ENCODE results near the gene FAM169A. TPM values are rescaled to one million over a fixed set of nuclear protein-coding genes. Genes with fewer than 3 reads are reported as not detected.

The FAM169A gene
- total and polyA plus RNA-seq, 2 donors (not counting 3 experiments of a cell fraction or from before 2014, with no cell fraction given) = 0.06 to 0.62 TPM

DNA sequence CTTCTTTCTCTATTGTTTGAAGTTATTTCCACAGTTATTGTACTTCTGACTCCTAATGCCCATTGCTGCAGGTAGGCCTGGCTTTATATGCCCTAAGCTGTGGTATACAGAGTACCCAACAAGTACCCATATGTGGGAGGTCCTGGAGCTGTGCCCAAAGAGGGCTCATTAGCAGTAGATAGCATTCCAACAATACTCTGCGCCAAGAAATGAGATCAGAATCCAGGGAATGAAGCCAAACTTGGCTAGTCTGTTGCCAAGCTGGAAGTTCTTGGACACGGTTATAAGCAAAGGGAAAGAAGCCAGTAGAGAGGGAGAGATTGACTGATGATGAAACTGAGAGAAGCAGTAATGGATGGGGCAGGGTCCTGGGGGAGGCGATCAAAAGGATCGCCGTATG is 29.7 kb upstream of the FAM169A start:
- Histone ChIP-seq H3K9ac (replicated peaks; ENCODE audit: extremely low read depth, insufficient read depth, low read length) (no peak overlapping the region), H3K79me2 (ENCODE audit: control insufficient read depth, insufficient read depth, low read length) (no peaks in the 10 kb centered on the region), H3K4me2 (ENCODE audit: insufficient read depth, low read length) (no peak overlapping the region), H3K27ac (ENCODE audit: insufficient read depth, low read depth, low read length) (no peak overlapping the region), H3K4me1 (ENCODE audit: control insufficient read depth, extremely low read depth, insufficient read depth, low read length) (no peaks in the 10 kb centered on the region), H4K20me1 (replicated peaks; ENCODE audit: control insufficient read depth, extremely low read depth, insufficient read depth, low read length) (no peaks in the 10 kb centered on the region), H3K36me3 (ENCODE audit: control insufficient read depth in 2 of 2, extremely low read depth in 1 of 2, insufficient read depth in 2 of 2, low read length in 2 of 2) (no peaks in the 10 kb centered on the region), H3K27me3 (ENCODE audit: control insufficient read depth in 2 of 2, insufficient read depth in 2 of 2, low read length in 2 of 2) (no peaks in the 10 kb centered on the region), H3K9me3 (replicated peaks; ENCODE audit: control insufficient read depth, insufficient read depth, low read length) (no peaks in the 10 kb centered on the region), H3K9me1 (replicated peaks; ENCODE audit: control insufficient read depth, extremely low read depth, insufficient read depth, low read length) (no peaks in the 10 kb centered on the region), H3K4me3 (replicated peaks in 1 of 3; ENCODE audit: insufficient read depth in 1 of 3, low read depth in 1 of 3, low read length in 3 of 3) (no peak overlapping the region), H2AFZ (ENCODE audit: low read depth, low read length) (no peak overlapping the region)
- intact Hi-C loops (cut with micrococcal nuclease) = no loop called here
- DNase-seq (ENCODE audit: low read depth, low spot score) (peak; percentile 71), FAIRE-seq (no peak)
- BruUV-seq (replicated peaks) = no TSS peak
- POLR2A ChIA-PET = no interaction called here
- TF ChIP-seq POLR2A (IDR thresholded peaks at IDR 0.05; ENCODE audit: low read depth, low read length) (no peak), FOS (IDR thresholded peaks at IDR 0.05; ENCODE audit: borderline replicate concordance, insufficient read depth, low read length) (no peak), POLR2AphosphoS5 (IDR thresholded peaks at IDR 0.05; ENCODE audit: insufficient read depth, low read depth, low read length) (no peak), JUN (IDR thresholded peaks at IDR 0.05; ENCODE audit: borderline replicate concordance, insufficient read depth, insufficient read length, low read depth) (no peak)
- dilution Hi-C loops (cut with MboI; ENCODE audit: extremely low pct_ligation_motif_present, low sequenced_read_pairs) = no loop called here
- CTCF ChIA-PET = interaction anchor here (0.8 kb wide), 1 partner anchor 222 kb away, joined by 3 read pairs; no protein-coding TSS in a partner anchor

DNA sequence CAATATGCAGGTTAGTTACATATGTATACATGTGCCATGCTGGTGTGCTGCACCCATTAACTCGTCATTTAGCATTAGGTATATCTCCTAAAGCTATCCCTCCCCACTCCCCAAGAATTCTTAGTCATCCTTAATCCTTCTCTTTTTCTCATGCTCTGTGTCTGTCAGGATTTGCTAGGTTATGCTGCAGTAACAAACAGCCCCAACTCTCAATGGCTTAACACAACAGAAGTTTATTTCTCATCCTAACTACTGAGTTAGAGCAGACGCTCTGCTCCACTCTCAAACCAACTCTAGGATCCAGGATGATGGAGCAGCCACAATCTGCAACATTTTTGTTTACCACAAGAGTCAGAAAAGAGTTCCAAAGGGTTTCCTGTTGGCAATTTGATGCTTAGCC is 28.2 kb upstream of the FAM169A start:
- ChIA-PET POLR2A (no interaction called here), CTCF (no interaction called here)
- FAIRE-seq (no peak), DNase-seq (ENCODE audit: low read depth, low spot score) (no peak)
- Histone ChIP-seq H3K27ac (ENCODE audit: insufficient read depth, low read depth, low read length) (no peak overlapping the region), H3K4me1 (ENCODE audit: control insufficient read depth, extremely low read depth, insufficient read depth, low read length) (no peaks in the 10 kb centered on the region), H2AFZ (ENCODE audit: low read depth, low read length) (no peak overlapping the region), H3K9me1 (replicated peaks; ENCODE audit: control insufficient read depth, extremely low read depth, insufficient read depth, low read length) (no peaks in the 10 kb centered on the region), H3K9ac (replicated peaks; ENCODE audit: extremely low read depth, insufficient read depth, low read length) (no peak overlapping the region), H3K9me3 (replicated peaks; ENCODE audit: control insufficient read depth, insufficient read depth, low read length) (no peaks in the 10 kb centered on the region), H3K36me3 (ENCODE audit: control insufficient read depth in 2 of 2, extremely low read depth in 1 of 2, insufficient read depth in 2 of 2, low read length in 2 of 2) (no peaks in the 10 kb centered on the region), H3K27me3 (ENCODE audit: control insufficient read depth in 2 of 2, insufficient read depth in 2 of 2, low read length in 2 of 2) (no peaks in the 10 kb centered on the region), H3K4me2 (ENCODE audit: insufficient read depth, low read length) (no peak overlapping the region), H3K4me3 (replicated peaks in 1 of 3; ENCODE audit: insufficient read depth in 1 of 3, low read depth in 1 of 3, low read length in 3 of 3) (no peak overlapping the region), H3K79me2 (ENCODE audit: control insufficient read depth, insufficient read depth, low read length) (no peaks in the 10 kb centered on the region), H4K20me1 (replicated peaks; ENCODE audit: control insufficient read depth, extremely low read depth, insufficient read depth, low read length) (no peaks in the 10 kb centered on the region)
- TF ChIP-seq GATA2 (IDR thresholded peaks at IDR 0.05; ENCODE audit: insufficient read depth, insufficient read length, low read depth, low read length) = no peak
- TF ChIP-seq, protein P1, sequence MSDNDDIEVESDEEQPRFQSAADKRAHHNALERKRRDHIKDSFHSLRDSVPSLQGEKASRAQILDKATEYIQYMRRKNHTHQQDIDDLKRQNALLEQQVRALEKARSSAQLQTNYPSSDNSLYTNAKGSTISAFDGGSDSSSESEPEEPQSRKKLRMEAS (IDR thresholded peaks at IDR 0.05; ENCODE audit: insufficient read depth, insufficient read length) = no peak
- no peak for TF ChIP-seq MYC (IDR thresholded peaks at IDR 0.05; ENCODE audit: low read depth, low read length)
- TF ChIP-seq CTCF (IDR thresholded peaks at IDR 0.05; ENCODE audit: extremely low read depth in 1 of 2, insufficient read depth in 1 of 2, low read depth in 1 of 2, low read length in 2 of 2) = no peak
- TF ChIP-seq JUN (IDR thresholded peaks at IDR 0.05; ENCODE audit: borderline replicate concordance, insufficient read depth, insufficient read length, low read depth) = no peak
- BruUV-seq (replicated peaks) = no TSS peak
- intact Hi-C loops (cut with micrococcal nuclease) (no loop called here), dilution Hi-C loops (cut with MboI; ENCODE audit: extremely low pct_ligation_motif_present, low sequenced_read_pairs) (no loop called here)
